Tibial artery (tissue), 4 donors: ENCODE measurements around the gene PIP5K1B.

Experiments used
- DNase-seq, 2 donors: peaks; one replicate each; pipeline ENCODE4 v3.0.0-alpha.2; 2019
- H3K27ac ChIP-seq, 2 donors: fragments of 200-600 bp; sonication (generic) in 1 of 2; 1 replicate in 1 of 2; 2 replicates in 1 of 2; pipeline ENCODE4 v1.5.1; 2018 to 2019; ENCODE audit warnings: mild to moderate bottlenecking in 1 of 2
- H3K27me3 ChIP-seq, 2 donors: fragments of 200-600 bp; sonication (generic) in 1 of 2; one replicate each; pipeline versions ENCODE4 v1.5.1 to v1.6.0; 2016 to 2019
- H3K36me3 ChIP-seq, 3 donors: fragments of 200-600 bp; sonication (generic) in 2 of 3; one replicate each; pipeline ENCODE4 v1.5.1; 2016 to 2019; ENCODE audit warnings: mild to moderate bottlenecking in 2 of 3
- H3K4me1 ChIP-seq, 4 donors: fragments of 200-600 bp; sonication (generic) in 2 of 4; 1 replicate in 3 of 4; 2 replicates in 1 of 4; pipeline ENCODE4 v1.5.1; 2016 to 2019
- H3K4me3 ChIP-seq, 2 donors: fragments of 200-600 bp; sonication (generic) in 1 of 2; 1 replicate in 1 of 2; 2 replicates in 1 of 2; pipeline ENCODE4 v1.5.1; 2018 to 2019; ENCODE audit warnings: mild to moderate bottlenecking in 2 of 2
- H3K9me3 ChIP-seq, 3 donors: fragments of 200-600 bp; sonication (generic) in 1 of 3; one replicate each; pipeline ENCODE4 v1.5.1; 2016 to 2019
- intact Hi-C: fragments of 100-400 bp; cut with DNase I; formaldehyde crosslinking; loops from one replicate; pipeline ENCODE4 v1.15.0; 2023; ENCODE audit warnings: low total_unique reads
- TF ChIP-seq, protein P1 (sequence below), 2 experiments: fragments of 200-600 bp in 1 of 2; fragments of 450-650 bp in 1 of 2; IDR thresholded peaks; one replicate each; pipeline ENCODE4 v1.5.1; 2017 to 2019; ENCODE audit warnings: antibody characterized with exemption in 2 of 2, mild to moderate bottlenecking in 1 of 2, moderate library complexity in 1 of 2

The PIP5K1B gene

DNA sequence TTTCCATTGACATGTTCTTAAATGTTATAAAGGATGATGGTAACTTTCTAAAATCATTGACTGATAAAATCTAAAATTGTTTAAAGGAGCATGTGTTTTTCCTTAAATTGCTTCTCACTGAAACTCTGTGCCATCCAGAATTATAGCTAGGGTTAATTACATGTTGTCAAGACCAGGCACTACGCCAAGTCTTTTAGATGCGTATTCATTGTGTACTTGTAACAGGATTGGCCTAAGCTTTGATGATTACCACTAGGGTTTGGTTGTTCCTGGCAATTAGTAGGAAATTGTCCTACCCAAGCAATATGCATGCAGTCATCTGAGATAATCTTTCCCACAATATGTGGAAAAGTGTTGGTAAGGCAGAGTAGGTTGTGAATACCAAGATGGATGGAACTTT is 265.1 kb downstream of the PIP5K1B start:
- Histone ChIP-seq H3K9me3 (no peaks in the 10 kb centered on the region), H3K27ac (no peak overlapping the region), H3K4me3 (no peak overlapping the region), H3K36me3 (no peaks in the 10 kb centered on the region), H3K4me1 (peaks cover 0 to 3% (median 0%) of the 10 kb centered on the region in 4 donors), H3K27me3 (no peaks in the 10 kb centered on the region)
- no peak for DNase-seq
- TF ChIP-seq, protein P1, sequence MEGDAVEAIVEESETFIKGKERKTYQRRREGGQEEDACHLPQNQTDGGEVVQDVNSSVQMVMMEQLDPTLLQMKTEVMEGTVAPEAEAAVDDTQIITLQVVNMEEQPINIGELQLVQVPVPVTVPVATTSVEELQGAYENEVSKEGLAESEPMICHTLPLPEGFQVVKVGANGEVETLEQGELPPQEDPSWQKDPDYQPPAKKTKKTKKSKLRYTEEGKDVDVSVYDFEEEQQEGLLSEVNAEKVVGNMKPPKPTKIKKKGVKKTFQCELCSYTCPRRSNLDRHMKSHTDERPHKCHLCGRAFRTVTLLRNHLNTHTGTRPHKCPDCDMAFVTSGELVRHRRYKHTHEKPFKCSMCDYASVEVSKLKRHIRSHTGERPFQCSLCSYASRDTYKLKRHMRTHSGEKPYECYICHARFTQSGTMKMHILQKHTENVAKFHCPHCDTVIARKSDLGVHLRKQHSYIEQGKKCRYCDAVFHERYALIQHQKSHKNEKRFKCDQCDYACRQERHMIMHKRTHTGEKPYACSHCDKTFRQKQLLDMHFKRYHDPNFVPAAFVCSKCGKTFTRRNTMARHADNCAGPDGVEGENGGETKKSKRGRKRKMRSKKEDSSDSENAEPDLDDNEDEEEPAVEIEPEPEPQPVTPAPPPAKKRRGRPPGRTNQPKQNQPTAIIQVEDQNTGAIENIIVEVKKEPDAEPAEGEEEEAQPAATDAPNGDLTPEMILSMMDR (IDR thresholded peaks at IDR 0.05): no peak
- intact Hi-C loops: no loop called here

DNA sequence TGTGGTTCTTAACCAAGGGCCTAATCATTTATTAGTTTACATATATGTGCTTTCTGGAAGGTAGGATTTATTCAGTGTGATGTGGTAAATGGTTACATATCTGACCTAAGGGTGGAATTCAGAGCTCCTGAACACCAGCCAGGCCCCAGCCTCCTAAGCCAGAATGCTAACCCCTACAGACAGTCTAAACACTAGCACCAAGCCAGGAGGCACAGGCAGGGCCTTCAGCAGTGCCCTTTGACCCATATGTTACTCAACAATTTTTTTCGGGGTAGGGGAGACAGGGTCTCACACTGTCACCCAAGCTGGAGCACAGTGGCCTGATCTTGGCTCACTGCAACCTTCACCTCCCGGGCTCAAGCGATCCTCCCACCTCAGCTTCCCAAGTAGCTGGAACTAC is 268.6 kb downstream of the PIP5K1B start:
- no peaks in the 10 kb centered on the region for H3K9me3 ChIP-seq
- H3K4me1 ChIP-seq: peaks cover 0 to 8% (median 0%) of the 10 kb centered on the region in 4 donors
- H3K27me3 ChIP-seq: no peaks in the 10 kb centered on the region
- no peak overlapping the region for H3K27ac ChIP-seq
- no peak for DNase-seq
- no peaks in the 10 kb centered on the region for H3K36me3 ChIP-seq
- H3K4me3 ChIP-seq: no peak overlapping the region
- TF ChIP-seq, protein P1 (IDR thresholded peaks at IDR 0.05): no peak
- intact Hi-C loops: no loop called here

DNA sequence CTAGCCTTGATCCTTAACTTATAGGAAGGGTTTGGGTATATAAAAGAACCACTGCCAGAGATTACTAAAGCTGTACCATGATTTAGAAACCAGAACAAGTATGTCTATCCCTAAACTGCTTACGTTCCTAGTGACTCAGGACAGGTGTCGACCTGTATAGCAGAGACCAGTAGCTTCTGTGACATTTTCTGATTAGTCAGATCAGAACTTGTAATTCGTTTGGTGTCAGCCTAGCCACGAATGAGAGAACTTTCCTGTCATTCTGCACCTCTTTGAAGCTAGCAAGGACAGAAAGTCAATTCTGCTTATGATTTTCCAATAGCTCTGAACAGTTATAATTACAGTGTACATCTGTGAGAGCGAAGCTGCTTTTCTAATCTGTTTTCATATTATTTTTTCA is 269.4 kb downstream of the PIP5K1B start:
- H3K27me3 ChIP-seq: no peaks in the 10 kb centered on the region
- peak overlapping the region; percentile 21 to 23 for H3K4me3 ChIP-seq
- DNase-seq: no peak
- TF ChIP-seq, protein P1 (IDR thresholded peaks at IDR 0.05): no peak
- no peaks in the 10 kb centered on the region for H3K36me3 ChIP-seq
- intact Hi-C loops: no loop called here
- H3K27ac ChIP-seq: no peak overlapping the region
- H3K9me3 ChIP-seq: no peaks in the 10 kb centered on the region
- peaks cover 0 to 8% (median under 1%) of the 10 kb centered on the region in 4 donors for H3K4me1 ChIP-seq

DNA sequence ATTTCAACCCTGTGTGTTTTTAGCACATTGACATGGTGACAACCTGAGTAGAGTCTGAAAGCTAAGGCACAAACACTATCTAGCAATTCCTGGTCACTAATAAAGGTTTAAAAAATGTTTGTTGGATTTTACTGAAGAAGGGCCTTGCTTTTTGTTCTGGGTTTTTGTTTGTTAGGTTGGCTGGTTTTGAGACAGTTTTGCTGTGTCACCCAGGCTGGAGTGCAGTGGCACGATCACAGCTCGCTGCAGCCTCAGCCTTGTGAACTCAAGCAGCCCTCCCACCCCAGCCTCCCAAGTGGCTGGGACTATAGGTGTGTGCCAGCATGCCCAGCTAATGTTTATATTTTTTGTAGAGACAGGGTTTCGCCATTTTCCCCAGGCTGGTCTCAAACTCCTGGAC is 269.9 kb downstream of the PIP5K1B start:
- intact Hi-C loops: no loop called here
- Histone ChIP-seq H3K27me3 (no peaks in the 10 kb centered on the region), H3K36me3 (no peaks in the 10 kb centered on the region), H3K27ac (no peak overlapping the region), H3K9me3 (no peaks in the 10 kb centered on the region), H3K4me1 (peaks cover 0 to 8% (median 1%) of the 10 kb centered on the region in 4 donors), H3K4me3 (peak overlapping the region; percentile 21 to 23)
- TF ChIP-seq, protein P1 (IDR thresholded peaks at IDR 0.05): no peak
- DNase-seq: no peak

DNA sequence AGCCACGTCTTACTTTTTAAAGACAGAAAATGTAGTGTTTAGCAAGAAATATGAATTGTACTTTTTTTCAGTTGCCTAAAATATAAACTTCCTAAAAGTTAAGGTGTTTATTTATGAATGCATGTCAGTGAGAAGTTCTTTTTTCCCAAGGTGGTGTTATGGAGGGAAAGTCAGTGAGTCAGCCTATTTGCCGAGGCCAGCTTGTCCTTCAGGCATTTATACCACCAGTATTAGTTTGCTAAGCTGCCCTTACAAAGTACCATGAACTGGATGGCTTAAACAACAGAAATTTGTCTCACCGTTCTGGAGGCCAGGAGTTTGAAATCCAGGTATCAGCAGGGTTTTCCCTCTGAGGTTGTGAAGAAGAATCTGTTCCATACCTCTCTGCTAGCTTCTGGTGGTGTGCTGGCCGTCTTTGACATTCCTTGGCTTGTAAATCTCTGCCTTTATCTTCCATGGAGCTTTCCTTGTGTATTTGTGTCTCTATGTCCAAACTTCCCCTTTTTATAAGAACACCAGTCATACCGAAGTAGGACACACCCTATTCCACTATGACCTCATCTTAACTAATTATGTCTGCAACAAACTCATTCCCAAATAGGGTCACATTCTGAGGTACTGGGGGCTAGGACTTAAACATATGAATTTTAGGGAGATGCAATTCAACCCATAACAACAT is 270.5 kb downstream of the PIP5K1B start:
- intact Hi-C loops: no loop called here
- Histone ChIP-seq H3K9me3 (no peaks in the 10 kb centered on the region), H3K36me3 (no peaks in the 10 kb centered on the region), H3K4me3 (peak overlapping the region; percentile 21 to 23), H3K27ac (no peak overlapping the region), H3K27me3 (no peaks in the 10 kb centered on the region), H3K4me1 (peaks cover 0 to 8% (median 1%) of the 10 kb centered on the region in 4 donors)
- TF ChIP-seq, protein P1 (IDR thresholded peaks at IDR 0.05): no peak
- no peak for DNase-seq
